ACC112 (cell line): ENCODE data around the gene PAK3.

Source experiments
- H2AFZ ChIP-seq: fragments of 200-600 bp; sonication (generic); one replicate; pipeline ENCODE4 v1.6.0; 2017; ENCODE audit warnings: antibody characterized with exemption, low read length; ENCODE audit not compliant: unreplicated experiment
- H3K27ac ChIP-seq: fragments of 200-600 bp; sonication (generic); 2 replicates; pipeline ENCODE4 v1.5.1; 2014; ENCODE audit warnings: low read depth, mild to moderate bottlenecking, antibody characterized with exemption, low read length, moderate library complexity
- H3K27me3 ChIP-seq: fragments of 200-600 bp; sonication (generic); 2 replicates; pipeline ENCODE4 v1.6.1; 2014; ENCODE audit warnings: mild to moderate bottlenecking, antibody characterized with exemption, low read length, moderate library complexity, mixed read lengths; ENCODE audit not compliant: insufficient read depth
- H3K36me3 ChIP-seq: fragments of 200-600 bp; sonication (generic); 2 replicates; pipeline ENCODE4 v1.6.1; 2016; ENCODE audit warnings: mild to moderate bottlenecking, antibody characterized with exemption, low read length, moderate library complexity, mixed read lengths; ENCODE audit not compliant: insufficient read depth
- H3K4me1 ChIP-seq: fragments of 200-600 bp; sonication (generic); one replicate; pipeline ENCODE4 v1.6.1; 2016; ENCODE audit warnings: low read length, mixed read lengths; ENCODE audit not compliant: insufficient read depth, unreplicated experiment, control insufficient read depth
- H3K4me3 ChIP-seq: fragments of 200-600 bp; sonication (generic); 2 replicates; pipeline ENCODE4 v1.5.1; 2014; ENCODE audit warnings: mild to moderate bottlenecking, low read depth, low read length
- H3K79me2 ChIP-seq: fragments of 200-600 bp; sonication (generic); one replicate; pipeline ENCODE4 v1.6.0; 2016; ENCODE audit warnings: low read length; ENCODE audit not compliant: control insufficient read depth, unreplicated experiment, insufficient read depth

Gene PAK3

DNA sequence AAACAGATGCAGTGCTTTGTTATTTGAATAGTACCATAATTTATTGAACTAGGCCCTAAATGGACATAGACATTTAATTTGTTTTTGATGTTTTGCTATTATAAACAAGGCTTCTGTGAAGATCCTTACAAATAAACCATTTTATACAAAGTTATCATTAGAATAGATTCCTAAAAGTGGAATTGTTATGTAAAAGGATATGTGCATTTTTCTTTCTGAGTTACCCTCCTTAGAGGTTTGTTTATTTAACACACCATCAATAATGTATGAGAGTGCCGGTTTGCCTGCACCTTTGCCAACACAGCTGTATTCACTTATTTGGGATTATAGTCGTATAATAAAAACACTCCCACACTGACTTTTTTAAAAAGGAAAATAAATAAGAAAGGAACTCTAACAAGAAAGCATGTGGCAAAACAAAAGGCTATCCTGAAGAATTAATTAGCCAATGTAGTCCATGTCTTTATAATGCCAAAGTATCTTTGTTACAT, 84.8 kb downstream of the PAK3 start:
- Histone ChIP-seq H2AFZ (no peak overlapping the region), H3K4me3 (no peak overlapping the region), H3K27me3 (no peaks in the 10 kb centered on the region), H3K79me2 (no peaks in the 10 kb centered on the region), H3K4me1 (no peaks in the 10 kb centered on the region), H3K36me3 (no peaks in the 10 kb centered on the region), H3K27ac (no peak overlapping the region)

DNA sequence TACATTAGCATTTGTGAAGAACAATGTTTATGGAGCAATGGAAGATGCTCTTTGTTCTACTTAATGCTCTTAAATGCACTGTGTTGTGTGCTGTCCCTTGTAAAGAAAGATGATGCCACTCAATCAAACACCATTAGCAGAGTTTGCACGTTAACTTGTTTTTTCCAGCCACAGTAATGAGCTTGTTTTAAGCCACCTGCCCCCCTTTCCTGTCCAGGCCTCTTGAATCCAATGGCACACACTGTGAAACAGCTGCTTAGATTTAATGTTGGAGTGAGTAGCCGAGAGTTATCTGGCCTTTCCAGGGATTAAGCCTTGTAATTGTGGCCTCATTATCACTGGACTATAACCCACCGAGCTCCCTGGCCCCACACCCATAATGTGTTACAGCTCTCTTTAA, 86.0 kb downstream of the PAK3 start:
- Histone ChIP-seq H2AFZ (no peak overlapping the region), H3K27me3 (no peaks in the 10 kb centered on the region), H3K4me3 (no peak overlapping the region), H3K27ac (no peak overlapping the region), H3K36me3 (no peaks in the 10 kb centered on the region), H3K79me2 (no peaks in the 10 kb centered on the region), H3K4me1 (no peaks in the 10 kb centered on the region)

DNA sequence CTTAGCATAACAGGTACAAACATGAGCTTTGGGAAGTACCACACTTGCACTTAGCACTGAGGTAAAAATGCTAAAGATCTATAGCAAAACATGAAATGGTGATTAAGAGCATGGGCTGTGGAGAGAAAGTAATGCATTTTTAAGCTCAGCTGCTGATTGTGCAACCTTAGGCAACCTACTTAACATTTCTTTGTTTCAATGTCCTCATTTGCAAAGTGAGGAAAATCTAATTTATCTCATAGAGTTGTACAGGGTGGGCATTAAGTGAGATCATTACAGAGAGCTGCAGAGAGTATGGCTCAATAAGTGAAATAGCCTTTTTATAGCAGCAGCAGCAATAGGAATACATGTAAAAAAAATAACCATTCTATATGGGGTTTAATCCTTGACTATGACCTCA, 87.0 kb downstream of the PAK3 start:
- no peak overlapping the region for H3K4me3 ChIP-seq

DNA sequence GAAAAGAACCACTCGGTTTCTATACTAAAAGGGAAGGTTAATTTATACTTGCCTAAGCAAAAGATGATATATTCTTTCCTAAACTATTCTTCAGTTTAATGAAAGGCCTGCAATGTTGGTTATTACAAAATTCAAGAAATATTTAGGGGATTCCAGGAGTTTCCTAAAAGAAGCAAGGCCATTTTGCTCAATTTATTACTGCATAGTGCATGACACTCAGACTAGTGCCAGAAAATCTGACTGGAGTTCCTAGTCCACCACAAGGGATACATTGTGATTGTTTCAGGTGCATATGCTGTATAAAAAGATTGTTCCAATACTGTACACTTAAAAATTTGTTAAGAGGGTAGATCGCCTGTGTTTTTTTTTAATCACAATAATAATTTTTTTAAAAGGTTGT, 95.6 kb downstream of the PAK3 start:
- no peak overlapping the region for H3K27ac ChIP-seq
- H2AFZ ChIP-seq = no peak overlapping the region
- H3K4me3 ChIP-seq = no peak overlapping the region
- no peaks in the 10 kb centered on the region for H3K36me3 ChIP-seq
- H3K27me3 ChIP-seq = no peaks in the 10 kb centered on the region
- H3K4me1 ChIP-seq = no peaks in the 10 kb centered on the region
- no peaks in the 10 kb centered on the region for H3K79me2 ChIP-seq

More for the DNA sequence above, 87.0 kb downstream of the PAK3 start:
- H3K4me1 ChIP-seq = no peaks in the 10 kb centered on the region
- no peaks in the 10 kb centered on the region for H3K27me3 ChIP-seq
- H3K79me2 ChIP-seq = no peaks in the 10 kb centered on the region
- no peak overlapping the region for H3K27ac ChIP-seq
- H3K36me3 ChIP-seq = no peaks in the 10 kb centered on the region
- no peak overlapping the region for H2AFZ ChIP-seq

DNA sequence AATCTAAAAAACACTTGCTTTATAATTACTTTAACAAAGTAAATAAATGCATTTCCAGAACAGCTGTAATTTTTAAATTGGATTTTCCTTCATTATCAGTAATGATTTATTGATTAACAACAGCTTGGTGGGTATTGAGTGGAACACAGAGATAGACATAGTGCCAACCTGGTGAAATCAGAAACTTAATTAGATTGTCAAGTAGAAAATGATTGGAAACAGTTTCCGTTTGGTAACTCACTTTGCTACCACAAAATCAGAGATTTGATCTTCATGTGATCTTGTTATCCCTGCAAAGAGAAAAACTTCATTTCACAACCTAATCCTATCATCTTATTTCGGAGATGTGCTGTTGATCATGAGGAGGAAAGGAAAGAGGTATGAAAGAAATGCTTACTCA, 103.5 kb downstream of the PAK3 start:
- Histone ChIP-seq H3K36me3 (no peaks in the 10 kb centered on the region), H3K27ac (no peak overlapping the region), H2AFZ (no peak overlapping the region), H3K4me1 (no peaks in the 10 kb centered on the region), H3K27me3 (no peaks in the 10 kb centered on the region), H3K4me3 (no peak overlapping the region), H3K79me2 (no peaks in the 10 kb centered on the region)

DNA sequence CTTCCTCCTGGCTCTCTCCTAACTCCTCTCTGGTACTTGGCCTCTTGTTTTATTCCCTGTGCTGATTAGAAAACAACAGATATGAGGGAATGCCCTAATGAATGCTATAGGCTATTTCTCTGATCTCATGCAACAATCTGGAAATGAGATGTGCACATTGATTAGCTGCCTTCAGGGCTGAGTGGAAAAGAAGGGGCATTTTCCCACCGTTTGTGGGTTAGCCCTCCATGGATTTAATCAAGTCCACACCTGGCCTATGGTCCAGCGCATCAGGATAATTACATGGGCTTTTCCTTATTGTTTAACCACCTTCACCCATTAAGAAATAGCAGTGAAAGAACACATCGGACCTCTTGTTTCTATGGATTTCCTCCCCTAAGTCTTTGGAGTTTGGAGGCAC, 104.3 kb downstream of the PAK3 start:
- Histone ChIP-seq H3K27me3 (no peaks in the 10 kb centered on the region), H3K27ac (no peak overlapping the region), H3K4me3 (no peak overlapping the region), H3K4me1 (no peaks in the 10 kb centered on the region), H3K36me3 (no peaks in the 10 kb centered on the region), H3K79me2 (no peaks in the 10 kb centered on the region), H2AFZ (no peak overlapping the region)

DNA sequence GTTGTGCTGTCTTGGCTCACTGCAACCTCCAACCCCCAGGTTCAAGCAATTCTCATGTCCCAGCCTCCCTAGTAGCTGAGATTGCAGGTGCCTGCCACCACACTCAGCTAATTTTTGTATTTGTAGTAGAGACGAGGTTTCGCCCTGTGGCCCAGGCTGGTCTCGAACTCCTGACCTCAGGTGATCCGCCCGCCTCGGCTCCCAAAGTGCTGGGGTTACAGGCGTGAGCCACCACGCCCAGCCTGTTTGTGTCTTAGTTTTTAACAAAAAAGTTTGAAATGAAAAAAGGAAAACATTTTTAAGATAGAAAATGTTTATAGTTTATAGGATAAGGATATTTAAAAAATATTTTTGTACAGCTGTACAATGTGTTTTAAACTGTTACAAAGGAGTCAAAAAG, 111.9 kb downstream of the PAK3 start:
- no peak overlapping the region for H3K27ac ChIP-seq
- H3K36me3 ChIP-seq = no peaks in the 10 kb centered on the region
- no peaks in the 10 kb centered on the region for H3K79me2 ChIP-seq
- no peaks in the 10 kb centered on the region for H3K4me1 ChIP-seq
- H2AFZ ChIP-seq = no peak overlapping the region
- H3K27me3 ChIP-seq = no peaks in the 10 kb centered on the region
- H3K4me3 ChIP-seq = no peak overlapping the region

DNA sequence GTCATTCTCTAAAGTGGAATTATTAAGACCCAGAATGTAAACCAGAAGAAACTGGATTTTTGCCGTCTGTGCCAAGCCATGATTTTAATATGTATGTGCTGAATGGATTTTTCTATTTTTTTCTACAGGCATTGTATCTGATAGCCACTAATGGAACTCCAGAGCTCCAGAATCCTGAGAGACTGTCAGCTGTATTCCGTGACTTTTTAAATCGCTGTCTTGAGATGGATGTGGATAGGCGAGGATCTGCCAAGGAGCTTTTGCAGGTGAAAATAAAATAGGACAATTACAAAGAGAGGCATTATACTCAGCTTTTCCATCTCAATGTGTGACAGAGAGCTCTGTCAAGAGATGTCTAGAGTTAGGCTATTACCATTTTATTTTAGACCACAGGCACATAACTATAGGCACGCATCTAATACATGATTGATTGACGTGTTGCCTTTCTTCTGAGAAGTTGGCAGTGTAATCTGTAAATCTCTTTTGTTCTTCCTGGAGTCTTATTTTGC, 120.4 kb downstream of the PAK3 start:
- no peaks in the 10 kb centered on the region for H3K36me3 ChIP-seq
- no peaks in the 10 kb centered on the region for H3K79me2 ChIP-seq
- H3K4me1 ChIP-seq = no peaks in the 10 kb centered on the region
- H2AFZ ChIP-seq = no peak overlapping the region
- no peak overlapping the region for H3K4me3 ChIP-seq
- H3K27ac ChIP-seq = no peak overlapping the region
- no peaks in the 10 kb centered on the region for H3K27me3 ChIP-seq

DNA sequence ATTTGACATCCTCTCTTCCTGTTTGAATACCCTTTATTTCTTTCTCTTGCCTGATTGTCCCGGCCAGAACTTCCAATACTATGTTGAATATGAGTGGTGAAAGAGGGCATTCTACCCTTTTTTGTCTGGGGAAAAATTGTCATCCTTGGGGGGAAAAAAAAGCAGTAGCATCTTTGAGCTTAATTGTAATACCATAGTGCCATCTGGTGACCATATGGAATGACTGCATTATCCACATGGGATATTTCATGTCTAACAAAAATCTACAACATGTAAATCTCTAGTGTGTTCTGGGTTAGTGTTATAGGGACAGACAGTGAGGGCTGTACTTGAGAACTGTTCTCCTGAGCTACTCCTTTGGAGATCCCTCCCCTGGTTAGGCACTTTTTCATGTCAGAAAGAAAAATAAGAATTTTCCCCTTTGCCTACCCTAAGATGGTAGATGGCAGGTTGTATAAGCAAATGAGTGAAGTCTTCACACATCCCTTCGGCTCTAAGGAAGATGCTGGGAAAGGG, 148.3 kb downstream of the PAK3 start:
- Histone ChIP-seq H3K4me1 (no peaks in the 10 kb centered on the region), H2AFZ (no peak overlapping the region), H3K27me3 (no peaks in the 10 kb centered on the region), H3K4me3 (no peak overlapping the region), H3K36me3 (no peaks in the 10 kb centered on the region), H3K79me2 (no peaks in the 10 kb centered on the region), H3K27ac (no peak overlapping the region)

DNA sequence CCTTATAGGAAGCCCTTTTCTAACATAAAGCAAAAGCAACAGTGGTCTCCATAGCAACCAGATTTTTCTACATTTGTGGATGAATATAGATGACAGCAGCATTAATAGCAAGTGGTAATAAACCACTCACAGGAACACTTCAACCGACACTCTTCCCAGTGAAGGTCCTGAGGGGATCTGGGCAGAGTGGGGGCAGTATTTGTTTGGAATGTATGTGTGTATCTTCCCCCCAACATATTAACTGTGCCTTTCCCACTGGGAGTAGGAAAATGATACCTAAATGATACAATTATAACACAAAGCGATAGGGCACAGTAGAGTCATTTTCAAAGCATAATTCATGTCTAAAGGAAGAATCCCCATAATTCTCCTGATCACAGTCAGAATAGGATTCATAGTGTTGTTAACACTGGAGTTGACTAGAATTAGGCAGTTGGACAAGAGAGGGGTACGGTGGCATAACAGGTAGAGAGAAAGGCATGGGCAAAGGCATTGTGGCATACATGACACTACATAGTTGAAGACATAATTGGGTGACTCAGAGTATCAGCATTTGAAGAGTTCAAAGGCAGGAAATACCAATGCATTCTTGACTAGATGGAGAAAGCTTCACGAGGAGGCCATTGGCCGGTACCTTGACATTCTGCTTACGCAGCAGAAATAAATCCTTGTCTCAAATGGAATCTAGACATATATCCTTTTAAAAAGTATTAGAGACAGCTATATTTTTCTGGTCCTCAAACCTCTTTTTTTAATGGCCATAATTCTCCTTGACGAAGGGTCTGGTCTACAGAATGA, 159.1 kb downstream of the PAK3 start:
- Histone ChIP-seq H3K4me1 (no peaks in the 10 kb centered on the region), H3K27ac (no peak overlapping the region), H2AFZ (no peak overlapping the region), H3K79me2 (no peaks in the 10 kb centered on the region), H3K4me3 (no peak overlapping the region), H3K27me3 (no peaks in the 10 kb centered on the region), H3K36me3 (no peaks in the 10 kb centered on the region)

DNA sequence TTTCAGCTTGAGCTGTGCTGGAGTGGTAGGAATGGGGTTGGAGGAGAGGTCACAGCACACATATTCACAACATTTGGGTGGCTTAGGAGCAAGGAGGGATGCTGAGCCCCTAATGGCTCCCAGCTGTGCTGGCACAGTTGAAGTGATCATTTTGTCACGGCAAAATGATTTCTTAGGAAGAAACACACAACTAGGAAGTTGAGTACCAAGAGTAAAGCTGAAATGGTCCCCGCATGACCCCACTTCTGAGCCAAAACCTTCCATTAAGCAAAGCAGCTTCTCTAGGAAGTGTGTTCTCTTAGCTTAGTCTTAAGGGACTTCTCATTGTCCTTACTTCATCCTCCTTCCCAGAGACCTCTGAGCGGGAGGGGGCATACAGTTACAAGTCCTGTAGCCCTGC, 161.7 kb downstream of the PAK3 start:
- no peaks in the 10 kb centered on the region for H3K79me2 ChIP-seq
- H3K27ac ChIP-seq = no peak overlapping the region
- H3K27me3 ChIP-seq = no peaks in the 10 kb centered on the region
- no peaks in the 10 kb centered on the region for H3K4me1 ChIP-seq
- no peaks in the 10 kb centered on the region for H3K36me3 ChIP-seq
- no peak overlapping the region for H3K4me3 ChIP-seq
- H2AFZ ChIP-seq = no peak overlapping the region
